Glomerular endothelial cell (primary cell): ENCODE results near the gene ZNF227. TPM values are rescaled to one million over a fixed set of nuclear protein-coding genes. Genes with fewer than 3 reads are reported as not detected.
"Not testable (repeated sequence)": the region's sequence is repeated elsewhere in the genome, so short reads cannot be mapped to it uniquely, and the experiment has no call there.

Source experiments
- DNase-seq: peaks from one replicate; pipeline ENCODE4 v3.0.0-alpha.2; 2011; ENCODE audit warnings: low read depth, low spot score; ENCODE audit errors: extremely low read depth
- total RNA-seq: library from RNA; depleted of rRNA; stranded (reverse); fragments of >200 nt; gene quantifications from 2 replicates; pipeline ENCODE4 v1.2.3, GENCODE V29; 2015

ZNF227 gene
- total RNA-seq, 1 donor from 2014 or later, result 13.5 TPM

- no peak for DNase-seq
These were observed 20.5 kb downstream of the ZNF227 start for GRCh38 chr19:44232867-44233266.

DNA sequence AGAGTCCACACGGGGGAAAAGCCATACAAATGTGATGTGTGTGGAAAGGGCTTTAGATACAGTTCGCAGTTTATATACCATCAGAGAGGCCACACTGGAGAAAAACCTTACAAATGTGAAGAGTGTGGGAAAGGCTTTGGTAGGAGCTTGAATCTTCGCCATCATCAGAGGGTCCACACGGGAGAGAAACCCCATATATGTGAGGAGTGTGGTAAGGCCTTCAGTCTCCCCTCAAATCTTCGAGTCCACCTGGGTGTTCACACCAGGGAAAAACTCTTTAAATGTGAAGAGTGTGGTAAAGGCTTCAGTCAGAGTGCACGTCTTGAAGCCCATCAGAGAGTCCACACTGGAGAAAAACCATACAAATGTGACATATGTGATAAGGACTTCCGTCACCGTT lies 24.1 kb downstream of the ZNF227 start:
- DNase-seq, result no peak

- DNase-seq, result not testable (repeated sequence)
These were observed 40.0 kb downstream of the ZNF227 start for GRCh38 chr19:44252332-44252731.

DNA sequence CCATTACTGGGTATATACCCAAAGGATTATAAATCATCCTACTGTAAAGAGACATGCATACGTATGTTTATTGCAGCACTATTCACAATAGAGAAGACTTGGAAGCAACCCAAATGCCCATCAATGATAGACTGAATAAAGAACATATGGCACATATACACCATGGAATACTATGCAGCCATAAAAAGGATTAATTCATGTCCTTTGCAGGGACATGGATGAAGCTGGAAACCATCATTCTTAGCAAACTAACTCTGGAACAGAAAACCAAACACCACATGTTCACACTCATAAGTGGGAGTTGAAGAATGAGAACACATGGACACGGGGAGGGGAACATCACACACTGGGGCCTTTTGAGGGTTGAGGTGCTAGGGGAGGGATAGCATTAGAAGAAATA lies 41.1 kb downstream of the ZNF227 start:
- DNase-seq, result not testable (repeated sequence)

- DNase-seq, result no peak
These were observed 42.2 kb downstream of the ZNF227 start for GRCh38 chr19:44254496-44254895.

- no peak for DNase-seq
These were observed 43.5 kb downstream of the ZNF227 start for GRCh38 chr19:44255705-44256411.

GRCh38 chr19:44258136-44258535 lies 45.8 kb downstream of the ZNF227 start:
- no peak for DNase-seq

GRCh38 chr19:44258835-44259413 lies 46.6 kb downstream of the ZNF227 start:
- no peak for DNase-seq

DNA sequence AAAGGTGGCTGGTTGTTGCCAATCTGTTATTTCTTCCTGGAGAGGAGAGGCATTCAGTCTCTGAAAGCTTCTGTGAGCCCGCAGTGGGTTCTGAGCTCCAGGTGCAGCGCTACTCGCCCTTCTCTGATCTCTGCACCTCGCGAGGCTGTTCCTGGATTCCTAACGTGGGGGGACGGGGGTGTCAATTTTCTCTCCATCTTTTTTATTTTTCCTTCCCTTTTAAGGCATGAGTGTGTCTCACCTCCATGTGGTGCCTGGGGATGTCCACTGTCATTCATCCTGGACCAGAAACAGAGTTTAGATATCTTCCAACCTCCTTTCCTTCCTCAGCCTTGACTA lies 48.0 kb downstream of the ZNF227 start:
- no peak for DNase-seq

- no peak for DNase-seq
These were observed 48.5 kb downstream of the ZNF227 start for GRCh38 chr19:44260695-44261446.

DNA sequence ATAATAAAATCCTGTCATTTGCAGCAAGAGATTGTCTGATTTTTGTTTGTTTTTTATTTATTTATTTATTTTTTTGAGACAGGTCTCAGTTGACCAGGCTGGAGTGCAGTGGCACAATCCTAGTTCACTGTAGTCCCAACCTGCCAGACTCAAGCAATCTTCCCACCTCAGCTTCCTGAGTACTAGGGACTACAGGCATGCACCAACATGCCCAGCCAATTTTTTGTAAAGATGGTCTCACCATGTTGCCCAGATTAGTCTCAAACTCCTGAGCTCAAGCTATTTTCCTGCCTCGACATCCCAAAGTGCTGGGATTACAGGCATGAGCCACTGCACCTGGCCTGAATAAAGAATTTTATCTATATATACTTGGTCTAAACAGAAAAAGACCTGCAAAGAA lies 65.0 kb downstream of the ZNF227 start:
- DNase-seq, result no peak

GRCh38 chr19:44278181-44278690 lies 65.9 kb downstream of the ZNF227 start:
- DNase-seq, result no peak

- DNase-seq, result no peak
These were observed 68.6 kb downstream of the ZNF227 start for GRCh38 chr19:44280916-44281315.

GRCh38 chr19:44282846-44283245 lies 70.5 kb downstream of the ZNF227 start:
- no peak for DNase-seq

- no peak for DNase-seq
These were observed 72.6 kb downstream of the ZNF227 start for GRCh38 chr19:44284968-44285367.

Other genes with a start within 250 kb of the ZNF227 start
- 4.5 and 6.1 TPM in 2 replicates for gene ZNF155, start 228.3 kb upstream of the ZNF227 start, total RNA-seq
- 1.3 and 2.9 TPM in 2 replicates for gene ZNF230, start 209.6 kb upstream of the ZNF227 start, total RNA-seq
- 2.9 and 3.2 TPM in 2 replicates for gene ZNF222, start 187.2 kb upstream of the ZNF227 start, total RNA-seq
- gene ZNF223, start 160.5 kb upstream of the ZNF227 start, total RNA-seq, result 3.9 and 7.2 TPM in 2 replicates
- gene ZNF284, start 140.4 kb upstream of the ZNF227 start, total RNA-seq, result 1.5 and 1.9 TPM in 2 replicates
- gene ZNF224, start 118.2 kb upstream of the ZNF227 start, total RNA-seq, result 11.4 and 15.3 TPM in 2 replicates
- gene ZNF225, start 99.1 kb upstream of the ZNF227 start, total RNA-seq, result 2.4 and 3.2 TPM in 2 replicates
- gene ZNF234, start 71.0 kb upstream of the ZNF227 start, total RNA-seq, result 3.6 and 5.3 TPM in 2 replicates
- gene ZNF226, start 47.4 kb upstream of the ZNF227 start, total RNA-seq, result 10.8 and 22.4 TPM in 2 replicates
- gene ZNF233, start 47.4 kb downstream of the ZNF227 start, total RNA-seq, result 1.4 and 3.2 TPM in 2 replicates
- 2.7 and 3.6 TPM in 2 replicates for gene ZNF235, start 92.5 kb downstream of the ZNF227 start, total RNA-seq
- gene ZNF112, start 144.1 kb downstream of the ZNF227 start, total RNA-seq, result 3.4 and 4.1 TPM in 2 replicates
- 3.1 and 4.2 TPM in 2 replicates for gene ZNF285, start 189.1 kb downstream of the ZNF227 start, total RNA-seq
- gene ZNF229, start 235.9 kb downstream of the ZNF227 start, total RNA-seq, result 5.9 and 10.2 TPM in 2 replicates